ENCODE results near the gene STK17A. TPM values are rescaled to one million over a fixed set of nuclear protein-coding genes. Genes with fewer than 3 reads are reported as not detected.

Gene STK17A
- polyA plus RNA-seq, 1 donor from 2014 or later, result 7.9 TPM

DNA sequence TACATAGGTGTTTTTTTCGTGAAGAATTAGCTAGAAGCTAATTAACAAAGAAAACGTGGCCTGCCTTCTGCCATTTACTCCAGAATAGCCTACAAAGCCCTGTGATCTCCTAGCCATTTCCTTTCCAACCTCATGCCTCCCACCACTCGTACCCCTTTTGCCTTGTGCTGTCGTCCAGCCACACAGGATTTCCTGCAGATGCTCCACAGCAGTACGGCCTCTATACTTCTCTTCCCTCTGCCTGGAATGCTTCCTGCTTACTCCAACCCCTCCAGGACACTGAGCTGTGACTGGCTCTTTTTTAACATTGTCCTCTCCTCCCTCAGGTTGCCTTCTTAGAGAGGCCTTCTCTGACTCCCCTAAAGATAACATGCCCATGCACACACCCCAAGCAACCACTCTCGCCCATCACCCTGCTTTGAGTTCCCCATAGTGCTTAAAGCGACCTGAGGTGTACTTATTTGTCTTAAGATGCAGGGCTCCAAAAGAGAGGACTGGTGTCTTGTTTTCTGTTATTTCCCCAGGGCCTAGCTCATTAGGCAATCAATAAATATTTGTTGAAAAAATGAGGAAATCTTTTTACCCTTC, 32.7 kb downstream of the STK17A start:
- H3K36me3 ChIP-seq (ENCODE audit: insufficient read depth, low read length), result no peaks in the 10 kb centered on the region
- TF ChIP-seq MXI1 (conservative IDR thresholded peaks at IDR 0.05; ENCODE audit: poor library complexity, severe bottlenecking) (no peak), EZH2 (IDR thresholded peaks at IDR 0.05; ENCODE audit: borderline replicate concordance, insufficient read depth, low read length, poor library complexity, severe bottlenecking) (no peak), POLR2AphosphoS5 (IDR thresholded peaks at IDR 0.05) (no peak), TAF1 (IDR thresholded peaks at IDR 0.05; ENCODE audit: low read depth) (no peak), EP300 (conservative IDR thresholded peaks at IDR 0.05; ENCODE audit: poor library complexity, severe bottlenecking) (no peak), RAD21 (conservative IDR thresholded peaks at IDR 0.05) (no peak), SMC3 (conservative IDR thresholded peaks at IDR 0.05; ENCODE audit: poor library complexity) (no peak)
- TF ChIP-seq, protein P1, sequence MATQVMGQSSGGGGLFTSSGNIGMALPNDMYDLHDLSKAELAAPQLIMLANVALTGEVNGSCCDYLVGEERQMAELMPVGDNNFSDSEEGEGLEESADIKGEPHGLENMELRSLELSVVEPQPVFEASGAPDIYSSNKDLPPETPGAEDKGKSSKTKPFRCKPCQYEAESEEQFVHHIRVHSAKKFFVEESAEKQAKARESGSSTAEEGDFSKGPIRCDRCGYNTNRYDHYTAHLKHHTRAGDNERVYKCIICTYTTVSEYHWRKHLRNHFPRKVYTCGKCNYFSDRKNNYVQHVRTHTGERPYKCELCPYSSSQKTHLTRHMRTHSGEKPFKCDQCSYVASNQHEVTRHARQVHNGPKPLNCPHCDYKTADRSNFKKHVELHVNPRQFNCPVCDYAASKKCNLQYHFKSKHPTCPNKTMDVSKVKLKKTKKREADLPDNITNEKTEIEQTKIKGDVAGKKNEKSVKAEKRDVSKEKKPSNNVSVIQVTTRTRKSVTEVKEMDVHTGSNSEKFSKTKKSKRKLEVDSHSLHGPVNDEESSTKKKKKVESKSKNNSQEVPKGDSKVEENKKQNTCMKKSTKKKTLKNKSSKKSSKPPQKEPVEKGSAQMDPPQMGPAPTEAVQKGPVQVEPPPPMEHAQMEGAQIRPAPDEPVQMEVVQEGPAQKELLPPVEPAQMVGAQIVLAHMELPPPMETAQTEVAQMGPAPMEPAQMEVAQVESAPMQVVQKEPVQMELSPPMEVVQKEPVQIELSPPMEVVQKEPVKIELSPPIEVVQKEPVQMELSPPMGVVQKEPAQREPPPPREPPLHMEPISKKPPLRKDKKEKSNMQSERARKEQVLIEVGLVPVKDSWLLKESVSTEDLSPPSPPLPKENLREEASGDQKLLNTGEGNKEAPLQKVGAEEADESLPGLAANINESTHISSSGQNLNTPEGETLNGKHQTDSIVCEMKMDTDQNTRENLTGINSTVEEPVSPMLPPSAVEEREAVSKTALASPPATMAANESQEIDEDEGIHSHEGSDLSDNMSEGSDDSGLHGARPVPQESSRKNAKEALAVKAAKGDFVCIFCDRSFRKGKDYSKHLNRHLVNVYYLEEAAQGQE (IDR thresholded peaks at IDR 0.05; ENCODE audit: borderline replicate concordance), result no peak
- TF ChIP-seq, protein P2, sequence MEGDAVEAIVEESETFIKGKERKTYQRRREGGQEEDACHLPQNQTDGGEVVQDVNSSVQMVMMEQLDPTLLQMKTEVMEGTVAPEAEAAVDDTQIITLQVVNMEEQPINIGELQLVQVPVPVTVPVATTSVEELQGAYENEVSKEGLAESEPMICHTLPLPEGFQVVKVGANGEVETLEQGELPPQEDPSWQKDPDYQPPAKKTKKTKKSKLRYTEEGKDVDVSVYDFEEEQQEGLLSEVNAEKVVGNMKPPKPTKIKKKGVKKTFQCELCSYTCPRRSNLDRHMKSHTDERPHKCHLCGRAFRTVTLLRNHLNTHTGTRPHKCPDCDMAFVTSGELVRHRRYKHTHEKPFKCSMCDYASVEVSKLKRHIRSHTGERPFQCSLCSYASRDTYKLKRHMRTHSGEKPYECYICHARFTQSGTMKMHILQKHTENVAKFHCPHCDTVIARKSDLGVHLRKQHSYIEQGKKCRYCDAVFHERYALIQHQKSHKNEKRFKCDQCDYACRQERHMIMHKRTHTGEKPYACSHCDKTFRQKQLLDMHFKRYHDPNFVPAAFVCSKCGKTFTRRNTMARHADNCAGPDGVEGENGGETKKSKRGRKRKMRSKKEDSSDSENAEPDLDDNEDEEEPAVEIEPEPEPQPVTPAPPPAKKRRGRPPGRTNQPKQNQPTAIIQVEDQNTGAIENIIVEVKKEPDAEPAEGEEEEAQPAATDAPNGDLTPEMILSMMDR (IDR thresholded peaks at IDR 0.05; ENCODE audit: poor library complexity, severe bottlenecking), result no peak
- H3K4me2 ChIP-seq (ENCODE audit: low read length), result no peak overlapping the region
- H2AFZ ChIP-seq (ENCODE audit: low read depth, low read length), result no peak overlapping the region
- no peak overlapping the region for H3K4me3 ChIP-seq (ENCODE audit: low read length)
- no peak overlapping the region for H3K9ac ChIP-seq (ENCODE audit: low read length)
- no peaks in the 10 kb centered on the region for H3K79me2 ChIP-seq (replicated peaks; ENCODE audit: insufficient read depth, low read length)
- no peaks in the 10 kb centered on the region for H3F3A ChIP-seq (ENCODE audit: insufficient read depth, low read length, poor library complexity, severe bottlenecking)
- H3K9me3 ChIP-seq (ENCODE audit: low read length), result no peaks in the 10 kb centered on the region
- H4K20me1 ChIP-seq (ENCODE audit: insufficient read depth), result no peaks in the 10 kb centered on the region
- no peak overlapping the region for H3K27ac ChIP-seq (ENCODE audit: low read length)
- no peaks in the 10 kb centered on the region for H3K27me3 ChIP-seq (ENCODE audit: insufficient read depth, low read depth, low read length)
- no peaks in the 10 kb centered on the region for H3K9me2 ChIP-seq (ENCODE audit: insufficient read depth, low read length)

DNA sequence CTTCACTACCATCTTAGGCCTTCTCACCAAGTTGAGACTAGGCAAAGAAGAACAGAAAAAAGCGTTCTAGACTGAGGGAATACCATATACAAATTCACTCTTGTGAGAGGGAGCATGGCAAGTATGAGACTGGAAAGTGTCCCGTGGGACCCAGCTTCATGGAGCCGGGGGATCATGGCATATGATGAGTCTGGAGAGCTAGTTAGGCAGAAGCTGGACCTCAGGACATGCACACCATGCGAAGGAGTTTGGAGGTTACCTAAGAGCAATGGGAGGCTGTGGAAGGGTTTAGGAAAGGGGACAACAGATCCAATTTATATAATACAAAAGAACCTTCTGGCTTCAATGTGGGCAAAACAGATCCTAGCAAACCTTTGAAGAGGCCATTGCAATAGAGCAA, 34.1 kb downstream of the STK17A start:
- no peak overlapping the region for H2AFZ ChIP-seq (ENCODE audit: low read depth, low read length)
- no peaks in the 10 kb centered on the region for H3K36me3 ChIP-seq (ENCODE audit: insufficient read depth, low read length)
- no peaks in the 10 kb centered on the region for H3K79me2 ChIP-seq (replicated peaks; ENCODE audit: insufficient read depth, low read length)
- H4K20me1 ChIP-seq (ENCODE audit: insufficient read depth), result no peaks in the 10 kb centered on the region
- H3F3A ChIP-seq (ENCODE audit: insufficient read depth, low read length, poor library complexity, severe bottlenecking), result no peaks in the 10 kb centered on the region
- TF ChIP-seq EZH2 (IDR thresholded peaks at IDR 0.05; ENCODE audit: borderline replicate concordance, insufficient read depth, low read length, poor library complexity, severe bottlenecking), result no peak
- TF ChIP-seq, protein P2 (IDR thresholded peaks at IDR 0.05; ENCODE audit: poor library complexity, severe bottlenecking), result no peak
- no peak for TF ChIP-seq MXI1 (conservative IDR thresholded peaks at IDR 0.05; ENCODE audit: poor library complexity, severe bottlenecking)
- TF ChIP-seq, protein P1 (IDR thresholded peaks at IDR 0.05; ENCODE audit: borderline replicate concordance), result no peak
- TF ChIP-seq SMC3 (conservative IDR thresholded peaks at IDR 0.05; ENCODE audit: poor library complexity), result no peak
- TF ChIP-seq TAF1 (IDR thresholded peaks at IDR 0.05; ENCODE audit: low read depth), result no peak
- TF ChIP-seq EP300 (conservative IDR thresholded peaks at IDR 0.05; ENCODE audit: poor library complexity, severe bottlenecking), result no peak
- no peak for TF ChIP-seq POLR2AphosphoS5 (IDR thresholded peaks at IDR 0.05)
- TF ChIP-seq RAD21 (conservative IDR thresholded peaks at IDR 0.05), result no peak
- no peak overlapping the region for H3K4me3 ChIP-seq (ENCODE audit: low read length)
- H3K9ac ChIP-seq (ENCODE audit: low read length), result no peak overlapping the region
- no peaks in the 10 kb centered on the region for H3K9me2 ChIP-seq (ENCODE audit: insufficient read depth, low read length)
- no peak overlapping the region for H3K4me2 ChIP-seq (ENCODE audit: low read length)
- no peaks in the 10 kb centered on the region for H3K27me3 ChIP-seq (ENCODE audit: insufficient read depth, low read depth, low read length)
- no peaks in the 10 kb centered on the region for H3K9me3 ChIP-seq (ENCODE audit: low read length)
- H3K27ac ChIP-seq (ENCODE audit: low read length), result no peak overlapping the region
